RWPE2 (cell line): ENCODE data around the gene IFNG-AS1.
A peak's percentile ranks its signal among the peaks of the same experiment; 100 is the strongest.

Source experiments
- ATAC-seq: fragments of 200-7000 bp; cut with Tn5 transposase; 3 replicates; pipeline ENCODE4 v1.9.1; 2021; ENCODE audit warnings: low read depth
- DNase-seq: peaks from one replicate; pipeline ENCODE4 v3.0.0-alpha.2; 2020; ENCODE audit warnings: low spot score
- H3K27ac ChIP-seq: fragments of 450-650 bp; 2 replicates; pipeline ENCODE4 v1.5.1; 2017; ENCODE audit warnings: mild to moderate bottlenecking; ENCODE audit not compliant: poor library complexity, severe bottlenecking
- H3K27me3 ChIP-seq: fragments of 250-450 bp; sonication (Bioruptor Pico); 2 replicates; pipeline ENCODE4 v1.5.1; 2021; ENCODE audit warnings: mild to moderate bottlenecking, moderate library complexity; ENCODE audit not compliant: insufficient read depth, poor library complexity, severe bottlenecking
- H3K36me3 ChIP-seq: fragments of 250-450 bp; sonication (Bioruptor Pico); 2 replicates; pipeline ENCODE4 v1.5.1; 2020; ENCODE audit warnings: low read depth, mild to moderate bottlenecking, moderate library complexity
- H3K4me1 ChIP-seq: fragments of 250-450 bp; sonication (Bioruptor Pico); 2 replicates; pipeline ENCODE4 v1.5.1; 2021; ENCODE audit warnings: mild to moderate bottlenecking, moderate library complexity; ENCODE audit not compliant: insufficient read depth, poor library complexity, severe bottlenecking
- H3K4me3 ChIP-seq: fragments of 250-450 bp; sonication (Bioruptor Pico); 2 replicates; pipeline ENCODE4 v1.5.1; 2021; ENCODE audit warnings: mild to moderate bottlenecking, moderate library complexity; ENCODE audit not compliant: severe bottlenecking
- H3K9me3 ChIP-seq: fragments of 250-450 bp; sonication (Bioruptor Pico); 2 replicates; pipeline ENCODE4 v1.5.1; 2021; ENCODE audit warnings: mild to moderate bottlenecking, moderate library complexity; ENCODE audit not compliant: severe bottlenecking
- TF ChIP-seq, protein P1 (sequence below): fragments of 450-650 bp; IDR thresholded peaks from one replicate; pipeline ENCODE4 v1.5.1; 2017; ENCODE audit warnings: mild to moderate bottlenecking, moderate library complexity; ENCODE audit not compliant: poor library complexity, severe bottlenecking

The IFNG-AS1 gene

GRCh38 chr12:67943141-67943892 is 45.9 kb upstream of the IFNG-AS1 start:
- TF ChIP-seq, protein P1, sequence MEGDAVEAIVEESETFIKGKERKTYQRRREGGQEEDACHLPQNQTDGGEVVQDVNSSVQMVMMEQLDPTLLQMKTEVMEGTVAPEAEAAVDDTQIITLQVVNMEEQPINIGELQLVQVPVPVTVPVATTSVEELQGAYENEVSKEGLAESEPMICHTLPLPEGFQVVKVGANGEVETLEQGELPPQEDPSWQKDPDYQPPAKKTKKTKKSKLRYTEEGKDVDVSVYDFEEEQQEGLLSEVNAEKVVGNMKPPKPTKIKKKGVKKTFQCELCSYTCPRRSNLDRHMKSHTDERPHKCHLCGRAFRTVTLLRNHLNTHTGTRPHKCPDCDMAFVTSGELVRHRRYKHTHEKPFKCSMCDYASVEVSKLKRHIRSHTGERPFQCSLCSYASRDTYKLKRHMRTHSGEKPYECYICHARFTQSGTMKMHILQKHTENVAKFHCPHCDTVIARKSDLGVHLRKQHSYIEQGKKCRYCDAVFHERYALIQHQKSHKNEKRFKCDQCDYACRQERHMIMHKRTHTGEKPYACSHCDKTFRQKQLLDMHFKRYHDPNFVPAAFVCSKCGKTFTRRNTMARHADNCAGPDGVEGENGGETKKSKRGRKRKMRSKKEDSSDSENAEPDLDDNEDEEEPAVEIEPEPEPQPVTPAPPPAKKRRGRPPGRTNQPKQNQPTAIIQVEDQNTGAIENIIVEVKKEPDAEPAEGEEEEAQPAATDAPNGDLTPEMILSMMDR = peak; percentile 89
- no peaks in the 10 kb centered on the region for H3K27me3 ChIP-seq
- H3K4me1 ChIP-seq = peaks cover 14% of the 10 kb centered on the region
- H3K9me3 ChIP-seq = no peaks in the 10 kb centered on the region
- DNase-seq = no peak
- H3K27ac ChIP-seq = no peak overlapping the region
- H3K4me3 ChIP-seq = no peak overlapping the region
- ATAC-seq = peak; percentile 67
- H3K36me3 ChIP-seq = 0 out of 2 replicates have a peak, but pooled peaks cover 3% of the 10 kb centered on the region

- DNase-seq (no peak), ATAC-seq (no peak)
- H3K27ac ChIP-seq = no peak overlapping the region
- TF ChIP-seq, protein P1 = no peak
- peaks cover 14% of the 10 kb centered on the region for H3K4me1 ChIP-seq
- no peaks in the 10 kb centered on the region for H3K27me3 ChIP-seq
- H3K9me3 ChIP-seq = no peaks in the 10 kb centered on the region
- H3K36me3 ChIP-seq = 0 out of 2 replicates have a peak, but pooled peaks cover 3% of the 10 kb centered on the region
- H3K4me3 ChIP-seq = no peak overlapping the region
Observed at GRCh38 chr12:67944093-67944492, 45.2 kb upstream of the IFNG-AS1 start.

- Histone ChIP-seq H3K4me3 (no peak overlapping the region), H3K27ac (no peak overlapping the region), H3K27me3 (no peaks in the 10 kb centered on the region), H3K9me3 (no peaks in the 10 kb centered on the region), H3K36me3 (no peaks in the 10 kb centered on the region), H3K4me1 (no peaks in the 10 kb centered on the region)
- TF ChIP-seq, protein P1 = no peak
- DNase-seq = no peak
- ATAC-seq = no peak
Observed at GRCh38 chr12:67952787-67953186, 36.5 kb upstream of the IFNG-AS1 start.

GRCh38 chr12:67957383-67957782 is 31.9 kb upstream of the IFNG-AS1 start:
- Histone ChIP-seq H3K27ac (no peak overlapping the region), H3K36me3 (no peaks in the 10 kb centered on the region), H3K9me3 (no peaks in the 10 kb centered on the region), H3K4me3 (no peak overlapping the region), H3K4me1 (no peaks in the 10 kb centered on the region), H3K27me3 (no peaks in the 10 kb centered on the region)
- DNase-seq = no peak
- ATAC-seq = no peak
- TF ChIP-seq, protein P1 = no peak

- Histone ChIP-seq H3K4me1 (no peaks in the 10 kb centered on the region), H3K36me3 (no peaks in the 10 kb centered on the region), H3K27me3 (no peaks in the 10 kb centered on the region), H3K9me3 (no peaks in the 10 kb centered on the region), H3K4me3 (no peak overlapping the region), H3K27ac (no peak overlapping the region)
- ATAC-seq (no peak), DNase-seq (no peak)
- TF ChIP-seq, protein P1 = no peak
Observed at GRCh38 chr12:67958187-67958586, 31.1 kb upstream of the IFNG-AS1 start.
